HepG2 (cell line): Measurements from ENCODE around the gene LSR.

Source experiments
- RAD21 ChIP-seq: fragments of 450-650 bp; formaldehyde crosslinking; IDR thresholded peaks from 2 replicates; pipeline ENCODE4 v1.5.0; 2020; ENCODE audit warnings: mild to moderate bottlenecking
- SOX13 ChIP-seq, 3 experiments: fragments of 450-650 bp in 1 of 3; sonication (generic) in 1 of 3; formaldehyde crosslinking in 1 of 3; IDR thresholded peaks in 2 of 3; conservative IDR thresholded peaks in 1 of 3; 2 replicates each; pipeline versions ENCODE4 v1.5.0 to v1.6.1; 2016 to 2020; ENCODE audit warnings: antibody characterized with exemption in 1 of 3, mild to moderate bottlenecking in 1 of 3, missing compliant biosample characterization in 1 of 3, missing genetic modification reagents in 1 of 3, moderate library complexity in 1 of 3
- ZFX ChIP-seq: sonication (generic); formaldehyde crosslinking; IDR thresholded peaks from 2 replicates; pipeline ENCODE4 v1.4.0; 2020; ENCODE audit warnings: mild to moderate bottlenecking, low read depth, missing genetic modification reagents, moderate library complexity

DNA sequence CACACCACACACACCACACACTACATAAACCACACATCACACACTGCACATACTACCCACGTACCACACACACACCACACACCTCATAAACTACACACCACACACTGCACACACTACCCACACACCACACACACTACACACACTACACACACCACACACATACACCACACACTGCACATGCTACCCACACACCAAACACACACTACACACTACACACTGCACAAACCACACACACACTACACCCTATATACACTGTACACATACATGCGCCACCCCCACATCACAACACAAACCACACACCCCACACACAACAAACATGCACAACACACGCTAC lies 48.7 kb downstream of the LSR start:
- no peak for TF ChIP-seq RAD21 (CRISPR knock-in tag)
- no peak for TF ChIP-seq ZFX (CRISPR knock-in tag)
- no peak for TF ChIP-seq SOX13 (IDR thresholded peaks at IDR 0.05)
- no peak for TF ChIP-seq SOX13 (CRISPR knock-in tag; conservative IDR thresholded peaks at IDR 0.05 in 1 of 2, IDR thresholded peaks at IDR 0.05 in 1 of 2)
